A673 (cell line): ENCODE measurements around the gene TESK2. TPM values are rescaled to one million over a fixed set of nuclear protein-coding genes. Genes with fewer than 3 reads are reported as not detected.

Source experiments
- BruUV-seq: library from RNA; stranded (reverse); fragments of 400-500 nt; replicated peaks from 2 replicates; lab custom pipeline; 2021; lab: Mats Ljungman, UMichigan
- CTCF ChIA-PET: fragments of 300-600 bp; sonication (Branson Sonifier 250); formaldehyde crosslinking; loops from one replicate; lab custom pipeline; 2022; ENCODE audit warnings: antibody characterized with exemption; lab: Charles Lee
- POLR2A ChIA-PET: fragments of 300-600 bp; sonication (Branson Sonifier 250); formaldehyde crosslinking; loops from one replicate; lab custom pipeline; 2022; ENCODE audit warnings: antibody characterized with exemption; ENCODE audit not compliant: low non-redundant PET; lab: Charles Lee
- DNase-seq: peaks from one replicate; pipeline ENCODE4 v3.0.0-alpha.2; 2015; ENCODE audit warnings: low spot score
- H3K27ac ChIP-seq: fragments of 200-600 bp; sonication (generic); 2 replicates; pipeline ENCODE4 v1.5.1; 2016; ENCODE audit warnings: mixed run types, low read depth, mild to moderate bottlenecking, mixed read lengths, antibody characterized with exemption, low read length; ENCODE audit not compliant: poor library complexity, severe bottlenecking
- H3K27me3 ChIP-seq: fragments of 200-600 bp; sonication (generic); replicated peaks from 2 replicates; pipeline ENCODE4 v1.6.1; 2017; ENCODE audit warnings: mixed run types, low read depth, mild to moderate bottlenecking, mixed read lengths, antibody characterized with exemption, low read length; ENCODE audit not compliant: insufficient read depth, poor library complexity
- H3K36me3 ChIP-seq: fragments of 200-600 bp; sonication (generic); 2 replicates; pipeline ENCODE4 v1.6.1; 2016; ENCODE audit warnings: mixed run types, mild to moderate bottlenecking, mixed read lengths, antibody characterized with exemption, low read length; ENCODE audit not compliant: insufficient read depth, poor library complexity, severe bottlenecking
- H3K4me1 ChIP-seq: fragments of 200-600 bp; sonication (generic); 2 replicates; pipeline ENCODE4 v1.6.1; 2017; ENCODE audit warnings: mixed run types, mild to moderate bottlenecking, mixed read lengths, antibody characterized with exemption, low read length; ENCODE audit not compliant: insufficient read depth, poor library complexity, severe bottlenecking
- H3K4me3 ChIP-seq: fragments of 200-600 bp; sonication (generic); 2 replicates; pipeline ENCODE4 v1.5.1; 2016; ENCODE audit warnings: low read depth, mixed run types, mild to moderate bottlenecking, mixed read lengths, low read length; ENCODE audit not compliant: poor library complexity, severe bottlenecking
- H3K9me3 ChIP-seq: fragments of 200-600 bp; sonication (generic); 2 replicates; pipeline ENCODE4 v1.6.1; 2016; ENCODE audit warnings: mixed run types, low read depth, mild to moderate bottlenecking, mixed read lengths, antibody characterized with exemption, low read length; ENCODE audit not compliant: poor library complexity, severe bottlenecking
- EZH2 ChIP-seq: fragments of 200-600 bp; sonication (generic); IDR thresholded peaks from 2 replicates; pipeline ENCODE4 v1.6.1; 2017; ENCODE audit warnings: borderline replicate concordance, low read depth, mild to moderate bottlenecking, mixed read lengths, antibody characterized with exemption, low read length; ENCODE audit not compliant: poor library complexity, severe bottlenecking
- intact Hi-C: fragments of 100-400 bp; cut with micrococcal nuclease; formaldehyde crosslinking; loops from one replicate; pipeline ENCODE4 v1.10.0; 2022; ENCODE audit not compliant: unreplicated experiment
- total RNA-seq: library from RNA; stranded (reverse); gene quantifications from 2 replicates; pipeline ENCODE4 v1.2.3, GENCODE V29; 2021
- TF ChIP-seq, protein P1 (sequence below): fragments of 300-800, 200-600 bp; sonication (generic); conservative IDR thresholded peaks from 2 replicates; pipeline ENCODE4 v1.5.1; 2017; ENCODE audit warnings: low read depth, mild to moderate bottlenecking, antibody characterized with exemption, low read length, moderate library complexity, mixed read lengths

The TESK2 gene
- total RNA-seq, 1 experiment from 2014 or later: 0.75 TPM

DNA sequence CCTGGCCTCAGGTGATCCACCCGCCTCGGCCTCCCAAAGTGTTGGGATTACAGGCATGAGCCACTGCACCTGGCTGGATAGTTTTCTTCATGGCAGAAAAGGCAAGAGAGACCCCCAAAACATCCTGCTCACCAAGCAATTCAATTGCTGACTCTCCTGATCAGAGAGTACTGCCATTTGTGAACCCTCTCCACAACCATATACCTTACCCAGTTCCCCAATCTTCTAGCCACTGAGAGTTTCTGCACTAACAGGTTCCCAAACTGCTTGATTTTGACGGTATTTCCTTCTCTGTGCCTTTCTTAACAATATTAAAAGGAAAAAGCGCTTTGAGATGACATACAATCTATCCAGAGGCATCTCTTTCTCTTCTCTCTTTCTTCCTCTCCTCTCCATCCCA is 110.8 kb downstream of the TESK2 start:
- Histone ChIP-seq H3K36me3 (no peaks in the 10 kb centered on the region), H3K9me3 (no peaks in the 10 kb centered on the region), H3K4me1 (peaks cover 5% of the 10 kb centered on the region), H3K27ac (no peak overlapping the region), H3K27me3 (no peaks in the 10 kb centered on the region), H3K4me3 (no peak overlapping the region)
- POLR2A ChIA-PET: no interaction called here
- no peak for DNase-seq
- intact Hi-C loops: no loop called here
- CTCF ChIA-PET: no interaction called here
- TF ChIP-seq EZH2: no peak
- TF ChIP-seq, protein P1, sequence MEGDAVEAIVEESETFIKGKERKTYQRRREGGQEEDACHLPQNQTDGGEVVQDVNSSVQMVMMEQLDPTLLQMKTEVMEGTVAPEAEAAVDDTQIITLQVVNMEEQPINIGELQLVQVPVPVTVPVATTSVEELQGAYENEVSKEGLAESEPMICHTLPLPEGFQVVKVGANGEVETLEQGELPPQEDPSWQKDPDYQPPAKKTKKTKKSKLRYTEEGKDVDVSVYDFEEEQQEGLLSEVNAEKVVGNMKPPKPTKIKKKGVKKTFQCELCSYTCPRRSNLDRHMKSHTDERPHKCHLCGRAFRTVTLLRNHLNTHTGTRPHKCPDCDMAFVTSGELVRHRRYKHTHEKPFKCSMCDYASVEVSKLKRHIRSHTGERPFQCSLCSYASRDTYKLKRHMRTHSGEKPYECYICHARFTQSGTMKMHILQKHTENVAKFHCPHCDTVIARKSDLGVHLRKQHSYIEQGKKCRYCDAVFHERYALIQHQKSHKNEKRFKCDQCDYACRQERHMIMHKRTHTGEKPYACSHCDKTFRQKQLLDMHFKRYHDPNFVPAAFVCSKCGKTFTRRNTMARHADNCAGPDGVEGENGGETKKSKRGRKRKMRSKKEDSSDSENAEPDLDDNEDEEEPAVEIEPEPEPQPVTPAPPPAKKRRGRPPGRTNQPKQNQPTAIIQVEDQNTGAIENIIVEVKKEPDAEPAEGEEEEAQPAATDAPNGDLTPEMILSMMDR: no peak
- no TSS peak for BruUV-seq

DNA sequence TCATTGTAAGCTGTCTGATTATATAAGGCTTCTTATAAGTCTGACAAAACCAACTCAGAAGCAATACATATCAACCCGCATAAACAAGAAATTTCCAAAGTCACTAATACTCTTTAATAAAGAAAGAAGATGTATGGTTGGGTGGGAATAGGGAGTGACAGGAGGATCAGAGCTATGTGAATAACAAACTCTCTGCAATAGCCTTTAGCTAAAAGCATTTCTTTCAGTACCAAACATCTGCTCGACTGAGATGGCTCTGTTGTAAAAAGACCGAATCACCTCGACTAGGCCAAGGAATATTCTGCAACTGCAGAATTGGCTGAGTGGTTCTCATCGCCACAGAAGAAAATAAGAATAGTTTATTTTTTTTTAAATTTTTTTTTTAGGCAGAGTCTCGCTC is 111.4 kb downstream of the TESK2 start:
- no TSS peak for BruUV-seq
- intact Hi-C loops: no loop called here
- H3K4me3 ChIP-seq: no peak overlapping the region
- peaks cover 5% of the 10 kb centered on the region for H3K4me1 ChIP-seq
- no peaks in the 10 kb centered on the region for H3K9me3 ChIP-seq
- H3K27me3 ChIP-seq: no peaks in the 10 kb centered on the region
- ChIA-PET POLR2A (no interaction called here), CTCF (no interaction called here)
- TF ChIP-seq, protein P1: no peak
- TF ChIP-seq EZH2: no peak
- DNase-seq: no peak
- H3K36me3 ChIP-seq: no peaks in the 10 kb centered on the region
- H3K27ac ChIP-seq: no peak overlapping the region

DNA sequence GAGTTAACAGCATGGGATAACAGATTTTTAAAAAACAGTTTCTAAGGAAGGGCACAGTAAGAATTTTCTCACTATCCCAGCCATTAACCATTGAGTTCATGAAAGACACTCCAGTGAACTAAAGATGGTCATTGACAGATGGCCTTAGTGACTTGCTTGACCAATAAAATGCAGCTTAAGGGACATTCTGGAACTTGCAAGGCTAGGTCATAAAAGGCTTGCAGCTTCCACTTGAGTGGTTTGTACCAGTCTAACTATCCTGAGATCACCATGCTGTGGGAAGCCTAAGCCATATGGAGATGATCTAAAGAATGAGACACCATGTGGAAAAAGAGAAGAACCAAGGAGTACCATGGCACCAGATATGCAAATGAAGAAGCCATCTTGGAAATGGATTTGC is 112.8 kb downstream of the TESK2 start:
- Histone ChIP-seq H3K9me3 (no peaks in the 10 kb centered on the region), H3K27me3 (no peaks in the 10 kb centered on the region), H3K36me3 (no peaks in the 10 kb centered on the region), H3K4me3 (no peak overlapping the region), H3K27ac (no peak overlapping the region), H3K4me1 (peaks cover 5% of the 10 kb centered on the region)
- BruUV-seq: no TSS peak
- no peak for DNase-seq
- ChIA-PET POLR2A (no interaction called here), CTCF (interaction anchor here (0.5 kb wide), 1 partner anchor 75 kb away, joined by 3 read pairs; no protein-coding TSS in a partner anchor)
- intact Hi-C loops: no loop called here
- TF ChIP-seq EZH2: no peak
- TF ChIP-seq, protein P1: no peak
